Activated naive CD4-positive, alpha-beta T cell treated with anti-CD3 and anti-CD28 coated beads, Interleukin-2, amount 10 ng/mL, durations not matched to agents 7 days and 5 days (primary cell): ENCODE data around the gene EHD2.
"Not testable (repeated sequence)": the region's sequence is repeated elsewhere in the genome, so short reads cannot be mapped to it uniquely, and the experiment has no call there.

ENCODE experiments used
- CTCF ChIA-PET: fragments of 350-600 bp; sonication (Branson Sonifier 250); formaldehyde crosslinking; loops from one replicate; lab custom pipeline; 2021; ENCODE audit warnings: antibody characterized with exemption; lab: Charles Lee
- DNase-seq: peaks from one replicate; pipeline ENCODE4 v3.0.0-alpha.2; 2020
- H3K27ac Mint-ChIP-seq: one replicate; pipeline ENCODE4 v1.8.0; 2021; ENCODE audit warnings: mild to moderate bottlenecking, moderate library complexity, mixed read lengths
- H3K27me3 Mint-ChIP-seq: one replicate; pipeline ENCODE4 v1.8.0; 2021; ENCODE audit warnings: mild to moderate bottlenecking, mixed read lengths
- H3K36me3 Mint-ChIP-seq: one replicate; pipeline ENCODE4 v1.8.0; 2021; ENCODE audit warnings: mixed read lengths
- H3K4me1 Mint-ChIP-seq: one replicate; pipeline ENCODE4 v1.8.0; 2021; ENCODE audit warnings: mixed read lengths
- H3K4me3 Mint-ChIP-seq: one replicate; pipeline ENCODE4 v1.8.0; 2021; ENCODE audit warnings: mild to moderate bottlenecking, moderate library complexity, mixed read lengths
- H3K9me3 Mint-ChIP-seq: one replicate; pipeline ENCODE4 v1.8.0; 2021; ENCODE audit warnings: mixed read lengths

The EHD2 gene

GRCh38 chr19:47787307-47787706, 74.1 kb downstream of the EHD2 start:
- not testable (repeated sequence) for H3K27me3 Mint-ChIP-seq, H3K27ac Mint-ChIP-seq, H3K4me1 Mint-ChIP-seq, H3K9me3 Mint-ChIP-seq, H3K4me3 Mint-ChIP-seq, DNase-seq
- H3K36me3 Mint-ChIP-seq = peaks cover 20% of the 10 kb centered on the region
- CTCF ChIA-PET = interaction anchor here (0.7 to 2.4 kb wide), 4 partner anchors 11 to 74 kb away, joined by 3 to 10 read pairs (median 6); partner anchors contain the start of gene EHD2

GRCh38 chr19:47789811-47790210, 76.6 kb downstream of the EHD2 start:
- not testable (repeated sequence) for H3K4me1 Mint-ChIP-seq, H3K27me3 Mint-ChIP-seq, H3K27ac Mint-ChIP-seq, DNase-seq, H3K36me3 Mint-ChIP-seq, H3K9me3 Mint-ChIP-seq, H3K4me3 Mint-ChIP-seq
- CTCF ChIA-PET = interaction anchor here (1.0 to 2.1 kb wide), 11 partner anchors 9 to 353 kb away, joined by 3 to 11 read pairs (median 4); partner anchors contain the start of gene EHD2

GRCh38 chr19:47790398-47790814, 77.2 kb downstream of the EHD2 start:
- H3K36me3 Mint-ChIP-seq = peaks cover 1% of the 10 kb centered on the region
- CTCF ChIA-PET = interaction anchor here (0.6 to 2.3 kb wide), 9 partner anchors 8 to 354 kb away, joined by 3 to 11 read pairs (median 5); partner anchors contain the start of gene EHD2
- H3K27ac Mint-ChIP-seq = no peak overlapping the region
- H3K27me3 Mint-ChIP-seq = no peaks in the 10 kb centered on the region
- DNase-seq = peak; percentile 89
- peaks cover 2% of the 10 kb centered on the region for H3K4me1 Mint-ChIP-seq
- no peaks in the 10 kb centered on the region for H3K9me3 Mint-ChIP-seq
- no peak overlapping the region for H3K4me3 Mint-ChIP-seq

- CTCF ChIA-PET = interaction anchor here (1.2 to 2.3 kb wide), 3 partner anchors 72 to 80 kb away, joined by 3 to 7 read pairs (median 5); partner anchors contain the start of gene EHD2
- no peak for DNase-seq
- peaks cover under 1% of the 10 kb centered on the region for H3K27me3 Mint-ChIP-seq
- no peak overlapping the region for H3K4me3 Mint-ChIP-seq
- H3K36me3 Mint-ChIP-seq = no peaks in the 10 kb centered on the region
- H3K4me1 Mint-ChIP-seq = peaks cover 2% of the 10 kb centered on the region
- no peak overlapping the region for H3K27ac Mint-ChIP-seq
- H3K9me3 Mint-ChIP-seq = no peaks in the 10 kb centered on the region
These were observed 79.4 kb downstream of the EHD2 start for GRCh38 chr19:47792616-47793015.
